ENCODE results near the gene KCND2.
"Not testable (repeated sequence)": the region's sequence is repeated elsewhere in the genome, so short reads cannot be mapped to it uniquely, and the experiment has no call there.

KCND2 gene

DNA sequence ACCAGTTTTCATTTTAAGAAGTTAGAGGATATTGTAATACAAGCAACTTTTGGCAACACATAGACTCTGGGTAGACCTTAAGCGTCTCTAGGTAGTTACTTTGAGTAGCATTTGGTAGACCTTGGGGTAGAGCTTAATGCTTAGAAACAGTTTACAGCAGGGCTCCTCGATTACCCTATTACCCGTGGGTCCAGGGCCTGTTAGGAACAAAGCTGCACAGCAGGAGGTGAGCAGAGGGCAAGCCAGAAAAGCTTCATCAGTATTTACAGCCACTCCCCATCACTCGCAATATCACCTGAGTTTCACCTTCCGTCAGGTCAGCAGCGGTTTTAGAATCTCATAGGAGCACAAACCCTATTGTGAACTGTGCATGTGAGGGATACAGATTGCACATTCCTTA, 411.5 kb downstream of the KCND2 start:
- H3K36me3 ChIP-seq (ENCODE audit: insufficient read depth, low read length) = no peaks in the 10 kb centered on the region
- no peak overlapping the region for H3K9ac ChIP-seq (ENCODE audit: low read depth, low read length)
- no peak overlapping the region for H3K4me2 ChIP-seq (ENCODE audit: insufficient read depth, low read length)
- no peaks in the 10 kb centered on the region for H3K79me2 ChIP-seq (ENCODE audit: insufficient read depth, low read length)
- ATAC-seq (ENCODE audit: insufficient read depth, low read depth) (no peak), DNase-seq (no peak)
- H4K20me1 ChIP-seq (ENCODE audit: insufficient read depth, low read length) = no peaks in the 10 kb centered on the region
- H3K9me3 ChIP-seq (ENCODE audit: insufficient read depth, low read length, severe bottlenecking) = no peaks in the 10 kb centered on the region
- no peak overlapping the region for H3K4me3 ChIP-seq (ENCODE audit: low read depth in 1 of 2, low read length in 2 of 2)
- H2AFZ ChIP-seq (ENCODE audit: low read depth, low read length) = no peak overlapping the region
- peaks cover 2% of the 10 kb centered on the region for H3K27me3 ChIP-seq (ENCODE audit: insufficient read depth, low read length, poor library complexity)
- H3K27ac ChIP-seq (ENCODE audit: low read length) = no peak overlapping the region
- H3K4me1 ChIP-seq (ENCODE audit: insufficient read depth, low read length) = no peaks in the 10 kb centered on the region
- TF ChIP-seq, protein P1, sequence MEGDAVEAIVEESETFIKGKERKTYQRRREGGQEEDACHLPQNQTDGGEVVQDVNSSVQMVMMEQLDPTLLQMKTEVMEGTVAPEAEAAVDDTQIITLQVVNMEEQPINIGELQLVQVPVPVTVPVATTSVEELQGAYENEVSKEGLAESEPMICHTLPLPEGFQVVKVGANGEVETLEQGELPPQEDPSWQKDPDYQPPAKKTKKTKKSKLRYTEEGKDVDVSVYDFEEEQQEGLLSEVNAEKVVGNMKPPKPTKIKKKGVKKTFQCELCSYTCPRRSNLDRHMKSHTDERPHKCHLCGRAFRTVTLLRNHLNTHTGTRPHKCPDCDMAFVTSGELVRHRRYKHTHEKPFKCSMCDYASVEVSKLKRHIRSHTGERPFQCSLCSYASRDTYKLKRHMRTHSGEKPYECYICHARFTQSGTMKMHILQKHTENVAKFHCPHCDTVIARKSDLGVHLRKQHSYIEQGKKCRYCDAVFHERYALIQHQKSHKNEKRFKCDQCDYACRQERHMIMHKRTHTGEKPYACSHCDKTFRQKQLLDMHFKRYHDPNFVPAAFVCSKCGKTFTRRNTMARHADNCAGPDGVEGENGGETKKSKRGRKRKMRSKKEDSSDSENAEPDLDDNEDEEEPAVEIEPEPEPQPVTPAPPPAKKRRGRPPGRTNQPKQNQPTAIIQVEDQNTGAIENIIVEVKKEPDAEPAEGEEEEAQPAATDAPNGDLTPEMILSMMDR (IDR thresholded peaks at IDR 0.05; ENCODE audit: borderline replicate concordance, extremely low read depth, low read length, poor library complexity, severe bottlenecking) = no peak
- no peak for TF ChIP-seq EZH2 (IDR thresholded peaks at IDR 0.05; ENCODE audit: borderline replicate concordance, low read depth, low read length, severe bottlenecking)

DNA sequence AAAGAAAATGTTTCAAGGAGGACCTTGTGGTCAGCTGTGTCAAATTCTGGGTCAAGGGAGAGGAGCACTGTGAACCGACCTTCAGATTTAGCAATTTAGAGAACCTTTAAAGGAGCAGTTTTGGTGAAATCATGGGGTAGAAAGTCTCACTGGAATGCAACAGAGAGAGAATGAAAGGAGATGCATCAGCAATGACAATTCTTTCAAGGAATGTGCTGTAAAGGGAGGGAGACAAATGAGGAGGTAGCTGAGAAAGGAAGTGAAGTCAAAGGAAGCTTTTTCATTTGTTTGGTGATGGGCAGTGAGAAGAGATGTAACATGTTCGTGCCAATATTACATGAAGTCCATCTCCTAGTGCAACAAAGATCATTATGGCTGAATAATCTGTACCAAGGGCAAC, 418.9 kb downstream of the KCND2 start:
- Histone ChIP-seq H3K79me2 (ENCODE audit: insufficient read depth, low read length) (no peaks in the 10 kb centered on the region), H4K20me1 (ENCODE audit: insufficient read depth, low read length) (no peaks in the 10 kb centered on the region), H3K4me1 (ENCODE audit: insufficient read depth, low read length) (no peaks in the 10 kb centered on the region), H3K27ac (ENCODE audit: low read length) (no peak overlapping the region), H2AFZ (ENCODE audit: low read depth, low read length) (no peak overlapping the region), H3K27me3 (ENCODE audit: insufficient read depth, low read length, poor library complexity) (peaks cover 9% of the 10 kb centered on the region), H3K9me3 (ENCODE audit: insufficient read depth, low read length, severe bottlenecking) (no peaks in the 10 kb centered on the region), H3K36me3 (ENCODE audit: insufficient read depth, low read length) (no peaks in the 10 kb centered on the region), H3K9ac (ENCODE audit: low read depth, low read length) (no peak overlapping the region), H3K4me3 (ENCODE audit: low read depth in 1 of 2, low read length in 2 of 2) (no peak overlapping the region), H3K4me2 (ENCODE audit: insufficient read depth, low read length) (no peak overlapping the region)
- TF ChIP-seq, protein P1 (IDR thresholded peaks at IDR 0.05; ENCODE audit: borderline replicate concordance, extremely low read depth, low read length, poor library complexity, severe bottlenecking) = no peak
- TF ChIP-seq EZH2 (IDR thresholded peaks at IDR 0.05; ENCODE audit: borderline replicate concordance, low read depth, low read length, severe bottlenecking) = no peak
- ATAC-seq (ENCODE audit: insufficient read depth, low read depth) = no peak
- DNase-seq = no peak

DNA sequence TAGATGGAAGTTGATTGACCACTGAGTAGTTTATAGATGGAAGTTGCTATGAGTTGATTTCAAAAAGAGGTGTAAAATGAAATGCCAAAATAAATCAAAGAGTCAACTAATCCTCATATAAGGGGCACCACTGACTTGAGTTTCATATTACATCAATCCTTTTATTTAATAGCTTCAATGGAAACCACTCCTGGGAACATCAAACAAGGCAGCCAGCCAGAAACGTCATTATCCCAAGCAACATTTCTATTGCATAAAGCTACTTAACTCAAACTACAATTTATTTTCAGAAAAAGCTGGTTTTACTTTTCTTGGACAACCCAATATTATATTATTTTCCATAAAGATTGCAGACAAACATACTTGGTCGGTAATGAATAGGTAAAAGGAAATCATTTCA, 422.9 kb downstream of the KCND2 start:
- no peak overlapping the region for H3K4me2 ChIP-seq (ENCODE audit: insufficient read depth, low read length)
- H3K36me3 ChIP-seq (ENCODE audit: insufficient read depth, low read length) = no peaks in the 10 kb centered on the region
- ATAC-seq (ENCODE audit: insufficient read depth, low read depth) (no peak), DNase-seq (no peak)
- peaks cover 3% of the 10 kb centered on the region for H3K27me3 ChIP-seq (ENCODE audit: insufficient read depth, low read length, poor library complexity)
- no peaks in the 10 kb centered on the region for H4K20me1 ChIP-seq (ENCODE audit: insufficient read depth, low read length)
- no peak overlapping the region for H3K4me3 ChIP-seq (ENCODE audit: low read depth in 1 of 2, low read length in 2 of 2)
- H3K27ac ChIP-seq (ENCODE audit: low read length) = no peak overlapping the region
- no peaks in the 10 kb centered on the region for H3K79me2 ChIP-seq (ENCODE audit: insufficient read depth, low read length)
- no peak overlapping the region for H2AFZ ChIP-seq (ENCODE audit: low read depth, low read length)
- H3K9ac ChIP-seq (ENCODE audit: low read depth, low read length) = no peak overlapping the region
- H3K4me1 ChIP-seq (ENCODE audit: insufficient read depth, low read length) = no peaks in the 10 kb centered on the region
- no peak for TF ChIP-seq EZH2 (IDR thresholded peaks at IDR 0.05; ENCODE audit: borderline replicate concordance, low read depth, low read length, severe bottlenecking)
- TF ChIP-seq, protein P1 (IDR thresholded peaks at IDR 0.05; ENCODE audit: borderline replicate concordance, extremely low read depth, low read length, poor library complexity, severe bottlenecking) = no peak
- H3K9me3 ChIP-seq (ENCODE audit: insufficient read depth, low read length, severe bottlenecking) = no peaks in the 10 kb centered on the region

DNA sequence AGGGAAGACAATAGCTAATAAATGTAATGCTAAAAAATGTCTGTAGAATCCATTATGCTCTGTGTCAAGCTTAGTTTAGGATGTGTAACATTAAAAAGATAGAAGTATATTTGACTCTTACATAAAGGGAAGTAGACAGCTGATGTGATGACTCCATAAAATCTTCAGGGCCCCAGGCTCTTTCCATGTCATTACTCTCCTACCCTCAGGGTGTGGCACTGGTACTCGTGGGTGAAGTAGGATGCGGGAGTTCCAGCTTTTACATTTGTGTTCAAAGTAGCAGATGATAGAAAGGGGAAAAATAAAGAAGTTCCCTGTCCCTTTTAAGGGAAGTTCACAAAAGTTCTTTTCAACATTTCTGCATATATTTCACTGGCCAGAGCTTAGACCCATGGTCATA, 427.8 kb downstream of the KCND2 start:
- H3K9ac ChIP-seq (ENCODE audit: low read depth, low read length) = no peak overlapping the region
- H3K9me3 ChIP-seq (ENCODE audit: insufficient read depth, low read length, severe bottlenecking) = no peaks in the 10 kb centered on the region
- H3K27ac ChIP-seq (ENCODE audit: low read length) = no peak overlapping the region
- no peak overlapping the region for H2AFZ ChIP-seq (ENCODE audit: low read depth, low read length)
- H3K4me1 ChIP-seq (ENCODE audit: insufficient read depth, low read length) = no peaks in the 10 kb centered on the region
- ATAC-seq (ENCODE audit: insufficient read depth, low read depth) = no peak
- no peaks in the 10 kb centered on the region for H3K79me2 ChIP-seq (ENCODE audit: insufficient read depth, low read length)
- no peak overlapping the region for H3K4me3 ChIP-seq (ENCODE audit: low read depth in 1 of 2, low read length in 2 of 2)
- TF ChIP-seq, protein P1 (IDR thresholded peaks at IDR 0.05; ENCODE audit: borderline replicate concordance, extremely low read depth, low read length, poor library complexity, severe bottlenecking) = no peak
- TF ChIP-seq EZH2 (IDR thresholded peaks at IDR 0.05; ENCODE audit: borderline replicate concordance, low read depth, low read length, severe bottlenecking) = no peak
- no peaks in the 10 kb centered on the region for H4K20me1 ChIP-seq (ENCODE audit: insufficient read depth, low read length)
- no peaks in the 10 kb centered on the region for H3K36me3 ChIP-seq (ENCODE audit: insufficient read depth, low read length)
- DNase-seq = no peak
- no peak overlapping the region for H3K4me2 ChIP-seq (ENCODE audit: insufficient read depth, low read length)
- no peaks in the 10 kb centered on the region for H3K27me3 ChIP-seq (ENCODE audit: insufficient read depth, low read length, poor library complexity)

DNA sequence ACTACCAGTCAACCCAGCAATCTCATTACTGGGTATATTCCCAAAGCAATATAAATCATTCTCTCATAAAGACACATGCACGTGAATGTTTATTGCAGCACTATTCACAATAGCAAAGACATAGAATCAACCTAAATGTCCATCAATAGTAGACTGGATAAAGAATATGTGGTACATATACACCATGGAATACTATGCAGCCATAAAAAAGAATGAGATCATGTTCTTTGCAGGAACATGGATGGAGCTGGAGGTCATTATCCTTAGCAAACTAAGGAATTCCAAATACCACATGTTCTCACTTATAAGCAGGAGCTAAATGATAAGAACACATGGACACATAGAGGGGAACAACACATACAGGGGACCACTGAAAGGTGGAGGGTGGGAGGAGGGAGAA, 429.4 kb downstream of the KCND2 start:
- not testable (repeated sequence) for H3K27me3 ChIP-seq (ENCODE audit: insufficient read depth, low read length, poor library complexity); H3K4me2 ChIP-seq (ENCODE audit: insufficient read depth, low read length); H3K9me3 ChIP-seq (ENCODE audit: insufficient read depth, low read length, severe bottlenecking); ATAC-seq (ENCODE audit: insufficient read depth, low read depth); H2AFZ ChIP-seq (ENCODE audit: low read depth, low read length); H3K36me3 ChIP-seq (ENCODE audit: insufficient read depth, low read length); H3K4me3 ChIP-seq (ENCODE audit: low read depth in 1 of 2, low read length in 2 of 2); H3K79me2 ChIP-seq (ENCODE audit: insufficient read depth, low read length); H3K4me1 ChIP-seq (ENCODE audit: insufficient read depth, low read length); DNase-seq; H3K9ac ChIP-seq (ENCODE audit: low read depth, low read length); H4K20me1 ChIP-seq (ENCODE audit: insufficient read depth, low read length); H3K27ac ChIP-seq (ENCODE audit: low read length)

Data from DND-41 (cell line).